ENCODE results near the gene FSD1.

DNA sequence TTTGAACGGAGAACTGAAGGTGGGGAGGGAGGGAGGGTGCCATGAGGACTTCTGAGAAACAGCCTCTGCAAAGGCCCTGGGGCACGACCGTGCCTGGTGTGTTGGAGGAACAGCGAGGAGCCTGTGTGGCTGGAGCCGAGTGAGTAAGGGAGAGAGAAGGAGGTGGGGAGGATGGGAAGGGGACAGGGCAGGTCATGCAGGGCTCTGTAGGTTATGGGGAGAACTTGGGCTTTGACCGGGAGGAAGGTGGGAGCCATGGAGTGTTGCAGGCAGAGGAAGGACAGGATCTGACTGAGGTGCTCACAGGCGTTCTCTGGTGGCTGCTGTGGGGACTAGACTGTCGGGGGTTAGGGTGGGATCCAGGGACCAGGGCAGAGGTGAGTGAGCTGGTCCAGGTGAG is 45.7 kb downstream of the FSD1 start:
- TF ChIP-seq, protein P1, sequence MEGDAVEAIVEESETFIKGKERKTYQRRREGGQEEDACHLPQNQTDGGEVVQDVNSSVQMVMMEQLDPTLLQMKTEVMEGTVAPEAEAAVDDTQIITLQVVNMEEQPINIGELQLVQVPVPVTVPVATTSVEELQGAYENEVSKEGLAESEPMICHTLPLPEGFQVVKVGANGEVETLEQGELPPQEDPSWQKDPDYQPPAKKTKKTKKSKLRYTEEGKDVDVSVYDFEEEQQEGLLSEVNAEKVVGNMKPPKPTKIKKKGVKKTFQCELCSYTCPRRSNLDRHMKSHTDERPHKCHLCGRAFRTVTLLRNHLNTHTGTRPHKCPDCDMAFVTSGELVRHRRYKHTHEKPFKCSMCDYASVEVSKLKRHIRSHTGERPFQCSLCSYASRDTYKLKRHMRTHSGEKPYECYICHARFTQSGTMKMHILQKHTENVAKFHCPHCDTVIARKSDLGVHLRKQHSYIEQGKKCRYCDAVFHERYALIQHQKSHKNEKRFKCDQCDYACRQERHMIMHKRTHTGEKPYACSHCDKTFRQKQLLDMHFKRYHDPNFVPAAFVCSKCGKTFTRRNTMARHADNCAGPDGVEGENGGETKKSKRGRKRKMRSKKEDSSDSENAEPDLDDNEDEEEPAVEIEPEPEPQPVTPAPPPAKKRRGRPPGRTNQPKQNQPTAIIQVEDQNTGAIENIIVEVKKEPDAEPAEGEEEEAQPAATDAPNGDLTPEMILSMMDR (IDR thresholded peaks at IDR 0.05) = no peak
- no peak for TF ChIP-seq POLR2AphosphoS5 (IDR thresholded peaks at IDR 0.05)
